GM21737 (cell line): ENCODE measurements around the gene ALDH16A1.

Experiments
- ATAC-seq: cut with Tn5 transposase; IDR thresholded peaks from one replicate; pipeline ENCODE4 v1.9.1; 2021; ENCODE audit warnings: mild to moderate bottlenecking, moderate library complexity; ENCODE audit not compliant: unreplicated experiment

The ALDH16A1 gene

GRCh38 chr19:49507803-49508494 is 54.9 kb downstream of the ALDH16A1 start:
- no peak for ATAC-seq

- no peak for ATAC-seq
Observed at GRCh38 chr19:49512970-49513745, 60.1 kb downstream of the ALDH16A1 start.

- no peak for ATAC-seq
Observed at GRCh38 chr19:49513746-49514118, 60.7 kb downstream of the ALDH16A1 start.

GRCh38 chr19:49514151-49514550 is 61.1 kb downstream of the ALDH16A1 start:
- ATAC-seq = no peak

- ATAC-seq = no peak
Observed at GRCh38 chr19:49515767-49516166, 62.7 kb downstream of the ALDH16A1 start.

- ATAC-seq = no peak
Observed at GRCh38 chr19:49518033-49518432, 65.0 kb downstream of the ALDH16A1 start.
